Stimulated activated CD8-positive, alpha-beta memory T cell treated with anti-CD3 and anti-CD28 coated beads, Interleukin-15, amount 100 ng/mL, for 1 hour (primary cell): ENCODE results near the gene ABHD15.
A peak's percentile ranks its signal among the peaks of the same experiment; 100 is the strongest.

Experiments
- DNase-seq: peaks from one replicate; pipeline ENCODE4 v3.0.0-alpha.2; 2020; ENCODE audit warnings: low read depth

Gene ABHD15

DNA sequence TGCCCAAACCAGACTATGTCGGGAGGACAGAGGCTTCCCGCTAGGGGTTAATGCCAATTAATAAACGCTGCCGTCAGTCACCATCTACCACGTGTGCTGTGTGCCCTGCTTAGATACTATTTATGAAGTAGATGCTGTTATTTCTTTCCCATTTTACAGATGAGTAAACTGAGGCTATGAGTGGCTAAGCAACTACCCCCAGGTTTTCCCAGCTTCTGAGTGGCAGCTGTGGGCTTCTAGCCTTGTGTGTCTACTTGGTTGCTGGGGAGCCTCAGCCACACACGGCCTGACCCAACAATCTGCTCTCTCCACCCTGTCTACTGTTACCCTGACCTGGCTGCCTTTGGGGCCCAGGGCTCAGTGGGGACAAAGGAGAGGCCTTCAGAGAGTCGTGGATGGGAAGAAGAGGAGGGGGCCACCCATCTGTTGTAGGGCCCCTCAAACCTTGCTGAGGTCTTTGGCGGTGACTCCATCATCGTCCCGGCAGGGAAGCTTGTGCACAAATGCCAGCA, 15.5 kb upstream of the ABHD15 start:
- no peak for DNase-seq

DNA sequence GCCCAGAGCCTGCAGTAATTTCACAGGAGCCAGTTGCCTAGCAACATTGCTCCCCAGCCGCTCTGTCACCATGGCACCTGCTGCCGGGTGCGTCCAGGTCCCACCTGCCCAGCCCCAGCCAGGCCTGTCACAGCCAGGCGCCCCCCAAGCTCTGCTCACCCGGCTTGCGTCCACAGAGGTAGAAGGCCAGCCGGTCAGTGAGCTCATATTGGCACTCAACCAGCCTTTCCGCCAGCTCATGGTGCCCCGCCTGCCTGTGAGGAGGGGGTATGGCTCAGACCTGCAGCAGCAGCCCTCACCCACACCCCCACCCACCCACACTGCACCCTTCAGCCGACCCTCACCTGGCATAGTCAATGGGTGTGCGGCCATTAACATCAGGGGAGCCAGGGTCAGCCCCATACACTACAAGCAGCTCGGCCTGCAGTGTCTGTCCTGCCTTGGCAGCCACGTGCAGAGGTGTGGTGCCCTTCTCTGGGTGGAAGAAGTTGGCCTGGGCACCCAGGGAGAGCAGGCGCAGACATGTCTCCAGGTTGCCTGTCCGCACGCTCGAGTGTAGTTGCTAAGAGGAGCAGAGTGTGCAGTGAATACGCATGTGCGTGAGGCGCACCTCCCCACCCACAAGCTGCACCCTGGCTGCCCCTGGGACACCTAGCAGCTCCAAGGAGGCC, 14.9 kb upstream of the ABHD15 start:
- no peak for DNase-seq

DNA sequence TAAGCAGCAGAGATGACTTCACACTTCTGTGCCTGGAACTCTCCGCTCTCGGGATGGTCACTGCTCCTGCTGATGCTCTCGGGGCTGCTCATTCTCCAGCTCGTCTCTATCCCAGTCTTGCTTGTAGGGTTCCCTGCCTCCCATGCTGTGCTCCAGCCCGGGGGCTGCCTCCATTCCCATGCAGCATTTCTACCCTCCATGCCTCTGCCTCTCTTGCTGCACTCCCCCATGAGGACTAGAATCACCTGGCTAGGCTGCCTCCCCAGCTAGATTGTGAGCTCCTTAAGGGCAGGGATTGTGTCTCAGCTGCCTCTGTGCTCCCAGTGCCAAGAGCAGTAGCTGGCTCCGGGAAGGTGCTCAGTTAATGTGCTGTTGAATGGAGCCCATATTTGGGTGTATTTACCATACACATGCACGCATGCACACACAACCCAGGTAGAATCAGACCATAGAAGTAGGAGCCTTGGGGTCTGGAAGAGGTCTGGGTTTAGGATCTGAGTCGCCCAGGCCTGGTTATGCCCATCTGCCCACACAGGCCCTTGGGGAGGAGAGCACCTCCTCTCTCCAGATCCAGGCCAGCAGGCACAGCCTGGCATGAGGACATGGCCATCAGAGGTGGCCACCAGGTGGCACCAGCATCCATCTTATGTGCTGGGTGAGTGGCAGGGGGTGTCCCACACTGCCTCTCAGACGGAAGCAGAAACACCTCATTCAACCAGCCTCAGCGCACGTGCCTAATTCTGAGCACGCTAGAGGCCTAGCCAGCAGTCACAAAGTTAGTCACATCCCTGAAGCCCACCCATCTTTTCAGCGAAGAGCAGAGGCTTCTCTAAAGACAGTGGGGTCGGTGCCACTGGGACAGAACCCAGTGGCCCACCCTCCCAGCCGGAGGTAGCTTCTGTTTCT, 13.3 kb upstream of the ABHD15 start:
- peak; percentile 85 for DNase-seq

DNA sequence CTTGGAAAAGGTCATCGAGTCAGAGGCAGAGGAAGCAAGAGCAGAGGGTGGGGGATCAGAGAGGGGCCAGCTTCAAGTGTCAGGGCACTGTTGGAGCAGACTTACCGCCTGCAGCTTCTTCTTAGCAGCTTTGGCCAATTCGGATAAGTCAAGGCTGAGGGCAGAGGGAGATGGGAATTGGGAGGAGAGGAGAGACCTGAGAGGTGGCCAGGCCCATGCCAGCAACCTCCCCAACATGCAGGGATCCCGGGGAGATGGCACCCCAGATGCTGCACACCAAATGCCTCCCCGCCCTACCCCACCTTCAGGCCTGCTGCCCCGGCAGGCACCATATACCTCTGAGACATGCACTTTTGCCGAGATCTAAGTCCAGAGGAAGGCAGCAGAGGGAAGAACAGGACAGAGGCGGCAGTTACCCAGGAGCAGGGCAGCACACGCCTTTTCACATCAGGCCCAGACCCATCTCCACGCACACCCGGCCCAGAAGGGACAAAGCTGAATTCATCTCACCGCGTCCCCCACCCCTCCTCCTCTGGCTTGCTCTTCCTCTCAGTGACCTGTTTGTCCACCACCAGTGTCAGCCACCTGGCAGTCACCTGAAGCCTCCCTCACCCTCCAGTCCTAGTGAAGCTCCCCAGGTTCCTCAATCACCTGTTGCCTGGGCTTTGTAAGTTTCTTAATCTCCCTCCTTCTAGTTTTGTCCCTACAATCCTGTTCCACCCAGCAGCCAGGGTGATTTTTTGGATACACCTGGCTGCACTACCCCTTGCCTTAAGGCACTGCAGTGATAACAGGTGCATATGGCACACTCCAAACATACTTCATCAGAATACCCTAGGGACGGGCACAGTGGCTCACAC, 12.0 kb upstream of the ABHD15 start:
- no peak for DNase-seq

DNA sequence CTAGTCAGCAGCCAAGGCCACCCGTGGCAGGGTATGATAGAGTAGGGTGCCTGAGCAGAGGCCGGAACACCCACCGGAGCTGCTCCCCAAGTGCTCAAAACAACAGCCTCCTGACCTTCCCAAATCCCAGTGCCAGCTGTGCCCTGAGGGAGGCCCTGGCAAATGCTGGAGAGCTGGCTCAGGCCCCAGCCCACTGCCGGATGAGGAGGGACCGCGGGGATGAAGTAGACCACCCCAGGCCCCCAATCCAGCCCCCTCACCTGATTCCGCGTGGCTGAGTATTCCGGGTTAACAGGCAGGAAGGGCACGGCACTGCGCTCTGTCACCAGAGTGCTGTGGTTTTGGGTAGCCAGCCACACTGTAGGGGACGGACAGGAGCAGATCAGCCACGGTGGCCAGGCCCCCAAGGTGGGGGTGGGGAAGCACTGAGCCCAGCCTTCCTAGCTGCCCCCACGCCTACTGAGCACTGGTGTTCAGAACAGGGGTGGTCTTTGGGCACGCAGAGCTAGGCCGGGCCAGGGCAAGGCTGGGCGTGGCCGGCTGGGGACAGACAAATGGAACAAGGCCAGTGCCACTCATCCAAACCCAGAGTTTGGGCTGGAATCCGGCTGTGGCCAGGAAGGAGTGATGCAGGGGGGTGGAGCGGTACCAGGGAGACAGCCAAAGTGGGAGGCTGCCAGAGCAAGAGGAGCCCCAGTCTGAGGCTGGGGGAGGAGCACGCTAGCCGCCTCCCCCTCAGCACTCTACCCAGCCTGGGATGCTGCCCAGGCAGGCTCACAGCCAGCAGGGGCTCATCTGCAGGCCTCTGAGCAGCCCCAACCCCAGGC, 10.8 kb upstream of the ABHD15 start:
- no peak for DNase-seq

DNA sequence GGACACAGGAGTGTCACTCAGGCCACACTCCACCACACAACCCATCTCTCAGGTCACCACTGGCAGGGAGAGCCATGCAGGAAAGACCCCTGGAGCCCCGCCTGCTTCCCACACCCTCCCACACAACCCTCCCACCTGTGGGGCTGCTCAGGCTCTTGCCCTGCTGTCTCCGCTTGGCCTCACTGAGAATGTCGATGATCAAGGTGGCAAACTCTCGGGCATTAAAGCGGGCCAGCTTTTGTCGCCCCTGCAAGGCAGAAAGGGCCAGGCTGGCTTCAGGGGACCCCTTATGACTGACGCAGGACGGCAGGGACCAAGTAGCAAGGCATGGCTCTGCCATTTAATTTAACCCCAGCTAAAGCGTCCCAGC, 10.1 kb upstream of the ABHD15 start:
- no peak for DNase-seq

DNA sequence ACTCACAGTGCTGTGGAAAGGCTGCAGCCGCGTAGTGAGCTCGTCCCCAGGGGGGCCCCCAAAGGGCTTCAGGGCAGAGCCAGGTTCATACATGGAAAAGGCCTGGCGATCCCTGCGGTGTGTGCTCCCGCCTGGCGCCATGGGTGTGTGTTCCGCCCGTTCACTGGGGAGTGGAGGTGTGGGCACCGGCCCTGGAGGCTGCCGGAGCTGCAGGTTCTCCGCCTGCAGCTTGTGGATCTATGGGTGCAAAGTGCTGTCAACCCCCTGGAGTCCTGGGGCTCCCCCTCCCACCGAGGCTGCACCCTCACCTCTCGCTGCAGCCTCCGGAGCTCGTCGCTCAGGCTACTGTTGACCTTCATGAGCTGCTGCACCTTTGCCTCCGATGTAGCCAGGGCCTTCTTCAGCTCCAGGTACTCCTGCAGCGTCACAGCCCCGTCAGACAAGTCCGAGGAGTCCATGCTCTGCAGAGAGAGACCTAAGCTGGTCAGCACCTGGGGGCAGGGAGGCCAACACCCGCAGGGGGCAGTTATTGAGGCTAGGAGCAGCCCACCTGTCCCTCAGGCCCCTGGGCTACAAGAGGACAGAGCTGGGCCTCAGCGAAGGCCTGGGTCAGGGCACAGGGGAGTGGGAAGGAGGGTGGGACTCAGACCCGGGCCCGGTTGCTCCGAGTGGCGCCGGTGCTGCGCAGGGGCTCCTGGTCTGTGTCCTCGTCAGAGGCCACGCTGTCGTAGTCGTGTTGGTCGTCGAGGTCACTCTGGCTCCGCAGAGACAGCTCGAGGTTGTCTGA, 9.6 kb upstream of the ABHD15 start:
- DNase-seq = no peak

DNA sequence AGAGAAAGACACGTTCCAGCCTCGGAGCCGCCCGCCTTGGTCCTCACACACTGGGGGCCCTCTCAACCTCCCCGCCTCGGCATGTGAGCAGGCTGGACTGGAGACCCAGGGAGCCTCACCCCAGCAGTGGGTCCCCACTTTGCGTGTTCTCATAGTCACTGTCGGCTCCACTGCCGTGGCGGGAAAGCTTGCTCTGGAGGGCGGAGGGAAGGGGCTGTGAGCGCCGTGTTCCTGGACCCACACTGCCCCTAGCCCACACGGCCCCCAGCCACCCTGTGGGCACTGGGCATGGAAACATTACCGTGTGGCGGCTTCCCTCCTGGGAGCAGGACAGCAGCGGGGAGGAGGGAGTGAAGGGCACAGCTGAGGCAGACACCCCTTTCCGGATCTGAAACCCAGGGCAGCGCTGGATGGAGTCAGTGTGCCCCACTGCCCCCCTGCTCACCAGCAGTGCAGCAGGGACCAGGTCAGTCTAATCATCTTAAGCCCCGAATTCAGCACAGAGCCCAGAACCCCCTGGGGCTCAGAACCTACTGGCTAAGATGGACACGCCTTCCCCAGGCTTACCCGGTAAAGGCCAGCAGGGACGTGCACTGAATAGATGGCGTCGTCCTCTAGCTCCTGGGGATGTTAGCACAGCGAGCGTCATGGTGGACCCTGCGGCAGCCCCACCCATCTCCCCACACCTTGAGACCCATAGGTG, 8.8 kb upstream of the ABHD15 start:
- no peak for DNase-seq

DNA sequence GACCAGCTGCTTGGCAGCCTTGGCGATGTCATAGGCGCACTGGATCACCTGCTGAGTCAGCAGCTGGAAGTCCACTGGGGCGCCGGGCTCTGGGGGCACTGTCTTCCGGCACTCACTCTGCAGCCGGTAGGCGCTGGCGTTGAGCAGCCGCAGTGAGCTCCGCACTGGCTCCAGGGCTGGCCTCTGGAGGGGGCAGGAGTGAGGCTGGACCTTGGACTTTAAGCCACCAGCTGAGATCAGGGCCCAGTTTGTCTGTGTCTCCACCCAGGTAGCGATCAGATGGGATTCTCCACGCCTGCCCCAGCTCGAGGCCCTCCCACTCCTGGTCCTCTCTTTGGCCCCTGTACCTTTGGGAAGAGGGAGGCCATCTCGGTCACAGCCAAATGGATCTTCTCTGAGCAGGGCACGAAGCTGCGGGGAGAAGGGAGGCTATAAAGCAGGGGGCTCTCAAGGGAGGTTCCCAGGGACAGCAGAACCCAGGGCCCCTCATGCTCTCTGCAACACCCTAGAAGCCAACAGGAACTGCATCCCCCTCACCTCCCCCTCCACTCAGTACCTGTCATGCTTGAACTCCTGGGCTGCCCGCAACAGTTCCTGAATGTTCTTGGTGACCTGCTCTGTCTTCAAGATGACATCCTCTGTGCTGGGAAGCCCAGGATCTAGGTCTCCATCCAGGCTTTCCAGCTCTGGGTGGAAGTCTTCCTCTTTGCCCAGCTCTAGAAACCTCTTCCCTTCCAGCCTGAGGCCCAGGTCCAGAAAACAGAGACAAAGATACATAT, 8.1 kb upstream of the ABHD15 start:
- no peak for DNase-seq

DNA sequence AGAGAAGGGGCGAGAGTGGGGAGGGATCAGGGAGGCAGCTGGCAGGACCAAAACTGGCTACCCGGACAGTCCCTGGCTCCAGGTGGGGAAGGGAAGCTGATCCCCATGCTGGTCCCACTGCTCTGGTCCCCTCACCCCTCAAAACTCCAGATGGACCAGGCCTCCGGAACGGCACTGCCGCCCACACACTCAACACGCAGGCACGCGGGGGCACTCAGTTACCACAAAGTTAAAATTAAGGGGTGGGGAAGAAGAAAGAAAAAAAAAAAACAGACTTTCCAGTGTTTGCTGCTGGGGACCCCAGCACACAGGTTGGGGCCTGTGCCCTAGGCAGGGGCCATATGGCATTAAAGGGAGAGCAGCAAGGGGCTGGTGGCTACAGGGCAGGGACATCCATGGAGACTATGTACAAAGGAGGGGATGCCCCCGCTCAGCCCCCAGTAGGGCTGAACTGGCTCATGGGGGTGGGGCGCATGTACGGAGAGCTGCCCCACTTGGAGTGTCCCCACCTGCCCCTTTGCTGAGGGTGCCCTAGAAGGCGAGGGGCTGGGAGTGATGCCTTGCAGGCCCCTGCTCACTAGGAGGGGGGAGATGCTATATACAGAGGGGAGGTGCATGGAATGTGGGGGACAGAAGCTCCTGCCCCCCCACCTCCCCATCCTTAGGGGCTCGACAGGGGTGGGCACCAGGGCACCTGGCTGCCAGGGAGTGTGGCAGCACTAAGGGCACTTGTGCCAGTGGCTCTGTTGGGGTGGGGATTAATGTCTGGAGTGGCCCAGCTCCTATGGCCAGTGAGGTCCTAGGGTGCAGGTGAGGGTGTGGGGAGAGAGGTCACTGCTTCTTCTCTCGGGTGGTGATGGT, 7.3 kb upstream of the ABHD15 start:
- DNase-seq = no peak

DNA sequence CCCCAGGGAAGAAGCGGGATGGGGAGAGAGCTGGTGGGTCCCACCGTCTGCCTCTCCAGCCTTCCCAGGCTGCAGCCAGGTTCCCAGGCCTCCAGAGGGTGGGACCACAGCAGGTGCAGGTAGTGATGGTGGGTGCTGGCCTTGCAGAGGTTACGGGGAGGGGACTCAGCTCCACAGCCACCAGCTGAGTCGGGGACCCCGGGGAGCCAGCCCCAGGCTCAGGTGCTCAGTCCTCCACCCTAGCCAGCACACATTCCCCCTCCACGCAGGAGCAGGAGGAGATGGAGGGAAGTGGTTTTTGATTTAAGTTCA, 6.7 kb upstream of the ABHD15 start:
- DNase-seq = no peak

DNA sequence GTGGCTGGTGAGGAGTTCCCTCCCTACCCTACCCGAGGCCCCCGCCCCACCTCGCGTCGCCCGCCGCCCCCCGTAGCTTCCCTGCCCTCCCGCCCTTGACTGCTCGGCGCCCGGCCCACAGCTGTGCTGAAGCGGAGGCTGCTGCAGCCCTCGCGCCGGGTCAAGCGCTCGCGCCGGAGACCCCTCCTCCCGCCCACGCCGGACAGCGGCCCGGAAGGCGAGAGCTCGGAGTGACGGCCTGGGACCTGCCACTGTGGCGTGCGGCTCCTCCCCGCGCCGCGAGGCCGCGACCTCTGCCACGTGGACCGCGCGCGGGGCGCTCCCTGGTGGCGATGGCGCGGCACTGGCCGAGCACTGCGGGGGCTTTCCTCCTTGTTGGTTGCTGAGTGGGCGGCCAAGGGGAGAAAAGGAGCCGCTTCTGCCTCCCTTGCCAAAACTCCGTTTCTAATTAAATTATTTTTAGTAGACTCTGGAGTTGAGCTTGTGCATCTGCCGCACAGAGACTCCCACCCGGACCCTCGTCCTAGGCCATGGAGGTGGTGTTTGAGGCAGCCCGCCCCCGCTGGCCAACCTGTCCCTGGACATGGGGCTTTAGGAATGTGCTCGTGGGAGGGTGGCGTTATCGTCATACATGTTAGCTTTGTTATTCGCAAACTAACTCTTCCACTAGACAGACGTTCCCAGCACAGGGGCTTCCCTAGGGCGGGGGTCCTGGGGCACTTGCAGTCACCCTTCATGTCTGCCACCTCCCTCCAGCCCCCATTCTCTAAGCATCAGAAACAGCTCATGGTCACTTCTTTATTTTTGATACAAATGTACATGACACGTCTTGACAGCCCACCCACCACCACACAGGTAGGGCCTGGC, 6.1 kb upstream of the ABHD15 start:
- DNase-seq = peak; percentile 37

DNA sequence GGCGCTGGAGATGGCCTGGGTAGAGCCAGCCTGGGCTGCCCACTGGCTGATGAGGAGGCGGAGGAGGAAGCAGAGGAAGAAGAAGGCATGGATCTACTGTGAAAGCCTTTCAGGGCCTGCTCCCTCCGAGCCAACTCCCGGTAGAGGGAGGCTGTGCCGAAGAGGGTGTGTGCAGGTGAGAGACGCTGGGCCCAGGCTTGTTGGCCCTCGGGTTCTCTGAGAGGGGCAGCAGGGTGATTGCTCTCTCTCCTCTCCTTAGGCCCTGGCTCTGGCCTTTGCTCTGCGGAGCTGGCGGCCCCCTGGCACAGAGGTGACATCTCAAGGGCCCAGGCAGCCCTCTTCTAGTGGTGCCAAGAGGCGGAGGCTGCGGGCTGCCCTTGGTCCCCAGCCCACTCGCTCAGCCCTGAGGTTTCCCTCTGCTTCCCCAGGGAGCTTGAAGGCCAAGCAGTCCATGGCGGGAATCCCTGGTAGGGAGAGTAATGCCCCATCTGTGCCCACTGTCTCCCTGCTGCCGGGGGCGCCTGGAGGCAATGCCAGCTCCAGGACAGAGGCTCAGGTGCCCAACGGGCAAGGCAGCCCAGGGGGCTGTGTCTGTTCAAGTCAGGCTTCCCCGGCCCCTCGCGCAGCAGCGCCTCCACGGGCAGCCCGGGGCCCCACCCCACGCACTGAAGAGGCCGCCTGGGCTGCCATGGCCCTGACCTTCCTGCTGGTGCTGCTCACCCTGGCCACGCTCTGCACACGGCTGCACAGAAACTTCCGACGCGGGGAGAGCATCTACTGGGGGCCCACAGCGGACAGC, 5.2 kb upstream of the ABHD15 start:
- no peak for DNase-seq

DNA sequence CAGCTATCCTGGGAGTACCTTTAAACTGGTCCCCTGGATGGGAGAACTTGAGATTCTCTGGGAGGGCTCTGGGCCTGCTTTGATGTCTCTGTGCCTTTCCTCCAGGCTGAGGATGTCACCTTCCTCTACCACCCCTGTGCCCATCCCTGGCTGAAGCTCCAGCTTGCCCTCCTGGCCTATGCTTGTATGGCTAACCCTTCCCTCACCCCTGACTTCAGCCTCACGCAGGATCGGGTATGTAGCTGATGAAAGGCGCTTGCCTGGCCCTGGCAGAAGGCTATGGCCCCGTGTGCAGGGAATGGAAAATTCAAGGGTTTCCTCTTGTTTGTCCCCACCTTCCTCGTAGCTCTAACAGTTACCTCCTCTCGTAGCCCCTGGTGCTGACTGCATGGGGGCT, 4.6 kb upstream of the ABHD15 start:
- DNase-seq = no peak

DNA sequence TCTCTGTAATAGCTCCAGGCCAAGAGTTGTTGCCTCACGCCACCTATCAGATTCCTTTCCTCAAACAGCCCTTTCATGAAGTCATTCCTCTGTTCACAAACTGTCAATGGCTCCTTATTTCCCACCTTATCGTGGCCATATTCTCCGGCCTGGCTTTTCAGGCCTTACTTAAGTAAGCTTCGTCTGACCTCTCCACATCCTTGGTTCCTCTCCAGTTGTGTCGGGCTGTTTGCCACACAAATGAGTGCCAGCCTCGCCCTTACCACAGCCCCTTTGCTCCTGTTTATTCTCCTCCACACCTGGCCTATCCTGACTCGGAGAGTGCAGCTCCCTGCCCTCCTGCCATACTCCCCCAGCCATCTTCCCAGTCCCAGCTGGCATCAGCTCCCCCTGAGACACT, 3.7 kb upstream of the ABHD15 start:
- DNase-seq = no peak

DNA sequence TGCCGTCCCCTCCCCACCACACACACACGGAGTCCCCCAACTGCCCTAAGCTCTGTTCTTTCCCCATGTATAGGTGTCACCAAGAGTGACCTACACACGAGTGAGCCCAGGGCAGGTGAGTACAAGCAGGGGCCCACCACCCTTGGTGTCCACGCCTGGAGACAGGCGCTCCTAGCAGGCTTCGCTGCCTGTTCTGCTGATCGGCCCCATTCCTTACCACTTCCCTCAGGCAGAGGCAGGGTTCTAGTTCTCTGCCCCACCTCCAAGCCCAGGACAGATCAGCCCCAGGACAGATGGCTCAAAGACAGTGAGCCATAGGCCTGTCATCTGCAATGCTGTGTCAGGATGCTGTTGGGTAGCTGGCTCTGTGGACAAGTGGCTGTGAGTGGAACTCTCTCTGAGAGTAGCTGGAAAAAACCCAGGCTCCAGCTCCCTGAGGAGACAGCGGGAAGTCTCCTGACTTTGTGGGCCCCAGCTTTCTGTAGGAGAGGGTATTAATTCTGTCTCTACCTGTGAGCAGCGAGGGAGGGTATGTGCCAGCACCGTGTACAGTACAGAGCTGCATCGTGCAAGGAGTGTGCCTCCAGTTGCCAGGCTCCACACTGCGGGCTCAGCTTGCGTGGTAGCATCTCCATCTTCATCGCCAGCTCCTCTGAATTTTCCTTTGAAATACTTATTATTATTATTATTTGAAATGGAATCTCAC, 2.6 kb upstream of the ABHD15 start:
- DNase-seq = no peak
